IMR-90 (cell line): ENCODE data around the gene PANX1.

Experiments
- CHD1 ChIP-seq: IDR thresholded peaks from 2 replicates; pipeline ENCODE4 v1.6.1; 2012; ENCODE audit warnings: low read depth, low read length, improper control_type of control experiment
- CTCF ChIP-seq: conservative IDR thresholded peaks from 2 replicates; pipeline ENCODE4 v1.5.1; 2012; ENCODE audit warnings: mild to moderate bottlenecking, low read depth, low read length, improper control_type of control experiment
- ELK1 ChIP-seq: fragments of 150-350 bp; IDR thresholded peaks from 2 replicates; pipeline ENCODE4 v1.6.1; 2016; ENCODE audit warnings: low read depth, mild to moderate bottlenecking, low read length, moderate library complexity, borderline replicate concordance
- FOS ChIP-seq: fragments of 150-350 bp; IDR thresholded peaks from 2 replicates; pipeline ENCODE4 v1.6.1; 2016; ENCODE audit warnings: low read depth, low read length
- MAZ ChIP-seq: IDR thresholded peaks from 2 replicates; pipeline ENCODE4 v1.6.1; 2012; ENCODE audit warnings: low read depth, mild to moderate bottlenecking, low read length, improper control_type of control experiment, moderate library complexity, borderline replicate concordance
- MXI1 ChIP-seq: IDR thresholded peaks from 2 replicates; pipeline ENCODE4 v1.6.1; 2012; ENCODE audit warnings: low read depth, mild to moderate bottlenecking, low read length, moderate library complexity, borderline replicate concordance
- POLR2A ChIP-seq: IDR thresholded peaks from 2 replicates; pipeline ENCODE4 v1.6.1; 2012; ENCODE audit warnings: mild to moderate bottlenecking, low read depth, low read length
- RAD21 ChIP-seq: IDR thresholded peaks from 2 replicates; pipeline ENCODE4 v1.6.1; 2012; ENCODE audit warnings: low read length, improper control_type of control experiment
- RCOR1 ChIP-seq: IDR thresholded peaks from 2 replicates; pipeline ENCODE4 v1.6.1; 2012; ENCODE audit warnings: mild to moderate bottlenecking, low read length, improper control_type of control experiment; ENCODE audit not compliant: insufficient replicate concordance
- SMC3 ChIP-seq: fragments of 150-350 bp; IDR thresholded peaks from 2 replicates; pipeline ENCODE4 v1.6.1; 2016; ENCODE audit warnings: low read depth, mild to moderate bottlenecking, antibody characterized with exemption, low read length, moderate library complexity
- USF2 ChIP-seq: fragments of 150-350 bp; IDR thresholded peaks from 2 replicates; pipeline ENCODE4 v1.6.1; 2017; ENCODE audit warnings: mild to moderate bottlenecking, antibody characterized with exemption, low read length, low read depth

- TF ChIP-seq CTCF: no peak
- TF ChIP-seq POLR2A: no peak
- TF ChIP-seq SMC3: no peak
- TF ChIP-seq RCOR1: no peak
- no peak for TF ChIP-seq MAZ
- TF ChIP-seq ELK1: no peak
- no peak for TF ChIP-seq MXI1
- no peak for TF ChIP-seq CHD1
- TF ChIP-seq RAD21: no peak
- no peak for TF ChIP-seq FOS
- TF ChIP-seq USF2: no peak
Measured at GRCh38 chr11:94112206-94112953, 16.3 kb upstream of the PANX1 start.
